IMR-90 (cell line): Measurements from ENCODE around the gene UBE2G1. TPM values are rescaled to one million over a fixed set of nuclear protein-coding genes. Genes with fewer than 3 reads are reported as not detected.
A peak's percentile ranks its signal among the peaks of the same experiment; 100 is the strongest.

ENCODE experiments used
- ATAC-seq: fragments of 200-7000 bp; cut with Tn5 transposase; 2 replicates; pipeline ENCODE4 v1.9.1; 2020; ENCODE audit warnings: low read depth, mild to moderate bottlenecking, moderate library complexity
- BruUV-seq: library from RNA; stranded (reverse); fragments of 400-500 nt; replicated peaks from 2 replicates; lab custom pipeline; 2021; lab: Mats Ljungman, UMichigan
- CTCF ChIA-PET: fragments of 300-600 bp; formaldehyde crosslinking; extraction: SDS; loops from one replicate; lab custom pipeline; 2021; ENCODE audit warnings: antibody characterized with exemption; lab: Yijun Ruan, JAX
- POLR2A ChIA-PET: fragments of 300-600 bp; sonication (Branson Sonifier 250); formaldehyde crosslinking; loops from one replicate; lab custom pipeline; 2022; ENCODE audit warnings: antibody characterized with exemption; ENCODE audit not compliant: unreplicated experiment; lab: Charles Lee
- DNase-seq: peaks from one replicate; pipeline ENCODE4 v3.0.0; 2013
- H2AFZ ChIP-seq: replicated peaks from 2 replicates; pipeline ENCODE3; 2013; ENCODE audit warnings: low read length, mild to moderate bottlenecking; ENCODE audit not compliant: poor library complexity
- H2AK5ac ChIP-seq: 2 replicates; pipeline ENCODE4 v1.6.1; 2013; ENCODE audit warnings: low read depth, low read length, inconsistent platforms
- H2AK9ac ChIP-seq: replicated peaks from 2 replicates; pipeline ENCODE3; 2013; ENCODE audit warnings: mild to moderate bottlenecking, low read depth, low read length, moderate library complexity; ENCODE audit not compliant: poor library complexity
- H2BK120ac ChIP-seq: 2 replicates; pipeline ENCODE4 v1.6.1; 2013; ENCODE audit warnings: low read depth, low read length, inconsistent platforms
- H2BK15ac ChIP-seq: 3 replicates; pipeline ENCODE4 v1.6.1; 2013; ENCODE audit warnings: low read depth, low read length, inconsistent platforms
- H2BK20ac ChIP-seq: 2 replicates; pipeline ENCODE4 v1.6.1; 2013; ENCODE audit warnings: low read depth, mild to moderate bottlenecking, inconsistent platforms, low read length, moderate library complexity
- H2BK5ac ChIP-seq: 2 replicates; pipeline ENCODE4 v1.6.1; 2013; ENCODE audit warnings: mild to moderate bottlenecking, low read depth, low read length, inconsistent platforms; ENCODE audit not compliant: poor library complexity, severe bottlenecking
- H3K14ac ChIP-seq: replicated peaks from 2 replicates; pipeline ENCODE4 v1.6.1; 2013; ENCODE audit warnings: low read depth, low read length, inconsistent platforms
- H3K18ac ChIP-seq: 2 replicates; pipeline ENCODE4 v1.6.1; 2013; ENCODE audit warnings: low read depth, low read length, control low read depth
- H3K23ac ChIP-seq: 2 replicates; pipeline ENCODE4 v1.6.1; 2013; ENCODE audit warnings: low read depth, low read length, inconsistent platforms
- H3K27ac ChIP-seq: 2 replicates; pipeline ENCODE4 v1.5.1; 2013; ENCODE audit warnings: mild to moderate bottlenecking, control low read depth, low read length; ENCODE audit not compliant: insufficient read depth
- H3K27me3 ChIP-seq: 2 replicates; pipeline ENCODE4 v1.6.1; 2013; ENCODE audit warnings: low read length; ENCODE audit not compliant: control insufficient read depth, insufficient read depth
- H3K36me3 ChIP-seq: 2 replicates; pipeline ENCODE4 v1.6.1; 2013; ENCODE audit warnings: low read length, mixed read lengths; ENCODE audit not compliant: control insufficient read depth, insufficient read depth
- H3K4ac ChIP-seq: 2 replicates; pipeline ENCODE4 v1.6.1; 2013; ENCODE audit warnings: low read depth, low read length, inconsistent platforms
- H3K4me1 ChIP-seq: 2 replicates; pipeline ENCODE4 v1.6.1; 2013; ENCODE audit warnings: low read length, mixed read lengths; ENCODE audit not compliant: control insufficient read depth, insufficient read depth
- H3K4me2 ChIP-seq: 2 replicates; pipeline ENCODE4 v1.6.1; 2013; ENCODE audit warnings: low read depth, mild to moderate bottlenecking, control low read depth, low read length, moderate library complexity
- H3K4me3 ChIP-seq: 2 replicates; pipeline ENCODE4 v1.5.1; 2013; ENCODE audit warnings: low read depth, mild to moderate bottlenecking, control low read depth, low read length, moderate library complexity; ENCODE audit not compliant: insufficient read depth
- H3K56ac ChIP-seq: 2 replicates; pipeline ENCODE4 v1.6.1; 2013; ENCODE audit warnings: low read length, inconsistent platforms; ENCODE audit not compliant: insufficient read depth; ENCODE audit errors: extremely low read depth
- H3K79me1 ChIP-seq, 2 experiments: 2 replicates each; pipeline ENCODE4 v1.6.1; 2013; ENCODE audit warnings: low read length in 2 of 2, inconsistent platforms in 1 of 2, low read depth in 1 of 2
- H3K9ac ChIP-seq: 2 replicates; pipeline ENCODE4 v1.6.1; 2013; ENCODE audit warnings: low read depth, low read length, control low read depth
- H3K9me1 ChIP-seq: 2 replicates; pipeline ENCODE4 v1.6.1; 2013; ENCODE audit warnings: low read length, inconsistent platforms; ENCODE audit not compliant: insufficient read depth
- H3K9me3 ChIP-seq: 2 replicates; pipeline ENCODE4 v1.6.1; 2013; ENCODE audit warnings: low read length; ENCODE audit not compliant: control insufficient read depth, insufficient read depth
- H4K20me1 ChIP-seq: 2 replicates; pipeline ENCODE4 v1.6.1; 2013; ENCODE audit warnings: low read length, inconsistent platforms; ENCODE audit not compliant: insufficient read depth
- H4K5ac ChIP-seq: 2 replicates; pipeline ENCODE4 v1.6.1; 2013; ENCODE audit warnings: mild to moderate bottlenecking, low read depth, low read length, control low read depth
- H4K8ac ChIP-seq, 2 experiments: 2 replicates each; pipeline ENCODE4 v1.6.1; 2013; ENCODE audit warnings: low read depth in 2 of 2, low read length in 2 of 2, control low read depth in 1 of 2, inconsistent platforms in 1 of 2
- H4K91ac ChIP-seq: 2 replicates; pipeline ENCODE4 v1.6.1; 2013; ENCODE audit warnings: low read depth, low read length, inconsistent platforms; ENCODE audit not compliant: insufficient read depth
- BHLHE40 ChIP-seq: fragments of 150-350 bp; IDR thresholded peaks from 2 replicates; pipeline ENCODE4 v1.6.1; 2016; ENCODE audit warnings: mild to moderate bottlenecking, low read depth, low read length
- CHD1 ChIP-seq: IDR thresholded peaks from 2 replicates; pipeline ENCODE4 v1.6.1; 2012; ENCODE audit warnings: low read depth, low read length, improper control_type of control experiment
- CTCF ChIP-seq: conservative IDR thresholded peaks from 2 replicates; pipeline ENCODE4 v1.5.1; 2012; ENCODE audit warnings: mild to moderate bottlenecking, low read depth, low read length, improper control_type of control experiment
- ELK1 ChIP-seq: fragments of 150-350 bp; IDR thresholded peaks from 2 replicates; pipeline ENCODE4 v1.6.1; 2016; ENCODE audit warnings: low read depth, mild to moderate bottlenecking, low read length, moderate library complexity, borderline replicate concordance
- FOS ChIP-seq: fragments of 150-350 bp; IDR thresholded peaks from 2 replicates; pipeline ENCODE4 v1.6.1; 2016; ENCODE audit warnings: low read depth, low read length
- MAFK ChIP-seq: IDR thresholded peaks from 2 replicates; pipeline ENCODE4 v1.6.1; 2012; ENCODE audit warnings: low read depth, low read length, improper control_type of control experiment
- MXI1 ChIP-seq: IDR thresholded peaks from 2 replicates; pipeline ENCODE4 v1.6.1; 2012; ENCODE audit warnings: low read depth, mild to moderate bottlenecking, low read length, moderate library complexity, borderline replicate concordance
- NFE2L2 ChIP-seq: fragments of 150-350 bp; IDR thresholded peaks from 2 replicates; pipeline ENCODE4 v1.6.1; 2016; ENCODE audit warnings: low read depth, mild to moderate bottlenecking, low read length
- POLR2A ChIP-seq: IDR thresholded peaks from 2 replicates; pipeline ENCODE4 v1.6.1; 2012; ENCODE audit warnings: mild to moderate bottlenecking, low read depth, low read length
- RAD21 ChIP-seq: IDR thresholded peaks from 2 replicates; pipeline ENCODE4 v1.6.1; 2012; ENCODE audit warnings: low read length, improper control_type of control experiment
- RFX5 ChIP-seq: IDR thresholded peaks from 2 replicates; pipeline ENCODE4 v1.8.0; 2012; ENCODE audit warnings: low read depth, mild to moderate bottlenecking, low read length, moderate library complexity
- SMC3 ChIP-seq: fragments of 150-350 bp; IDR thresholded peaks from 2 replicates; pipeline ENCODE4 v1.6.1; 2016; ENCODE audit warnings: low read depth, mild to moderate bottlenecking, antibody characterized with exemption, low read length, moderate library complexity
- WGBS, 2 experiments: methylation state at CpG; one replicate each; pipeline versions ENCODE4 v1.1.5 to v1.1.7; 2013; ENCODE audit warnings: missing lambda C conversion rate in 2 of 2; ENCODE audit not compliant: insufficient read length in 1 of 2; ENCODE audit errors: extremely low coverage in 2 of 2; 5-methylcytosine and 5-hydroxymethylcytosine counted together
- dilution Hi-C: fragments of 300-500 bp; cut with HindIII; formaldehyde crosslinking; loops from one replicate; pipeline ENCODE4 v1.14.3; 2018; ENCODE audit warnings: low sequenced_read_pairs; ENCODE audit not compliant: unreplicated experiment
- in situ Hi-C: fragments of 300-500 bp; cut with MboI; formaldehyde crosslinking; loops from 3 replicates; pipeline ENCODE4 v1.14.3; 2019; ENCODE audit warnings: low sequenced_read_pairs, inconsistent platforms, mixed read lengths
- intact Hi-C: fragments of 100-400 bp; cut with micrococcal nuclease; formaldehyde crosslinking; loops from 2 replicates; pipeline ENCODE4 v1.10.0; 2022
- polyA plus RNA-seq, 3 experiments: library from polyadenylated mRNA; depleted of rRNA; stranded (reverse); fragments of >200 nt; gene quantifications; 2 replicates each; pipeline ENCODE4 v1.2.3, GENCODE V29; 2012; ENCODE audit warnings: low replicate concordance in 1 of 3
- total RNA-seq: library from RNA; depleted of rRNA; stranded (reverse); fragments of >200 nt; gene quantifications from 2 replicates; pipeline ENCODE4 v1.2.3, GENCODE V29; 2012

UBE2G1 gene
- total and polyA plus RNA-seq, 2 of the 4 experiments (the other 2 are of a cell fraction): 26.3 to 26.6 TPM

DNA sequence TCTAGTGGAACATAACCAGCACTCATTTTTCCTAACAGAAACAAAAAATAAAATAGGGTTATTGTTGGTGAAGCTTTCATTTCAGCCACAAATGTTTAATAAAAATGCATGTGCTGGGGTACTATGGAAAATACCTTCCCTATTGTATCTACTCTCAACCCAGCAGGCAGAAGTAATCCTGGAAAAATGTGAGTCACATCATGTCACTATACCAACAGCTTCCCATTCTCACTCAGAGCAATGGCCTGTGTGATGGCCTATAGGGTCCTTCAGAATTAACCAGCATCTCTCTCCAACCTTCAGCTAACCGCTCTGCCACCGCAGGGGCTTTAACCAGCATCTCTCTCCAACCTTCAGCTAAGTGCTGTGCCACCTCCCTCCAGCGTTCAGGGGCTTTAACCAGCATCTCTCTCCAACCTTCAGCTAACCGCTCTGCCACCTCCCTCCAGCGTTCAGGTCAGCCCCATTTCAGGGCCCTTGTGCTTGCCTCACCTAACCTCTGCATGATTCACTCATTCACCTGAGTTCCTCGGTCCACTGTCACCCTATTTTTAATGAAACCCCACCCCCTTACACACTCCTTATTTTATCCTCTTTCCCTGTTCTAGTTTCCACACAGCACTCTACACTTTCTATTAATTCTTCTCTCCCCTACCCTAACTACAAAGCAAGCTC, 34.0 kb downstream of the UBE2G1 start:
- peak overlapping the region; percentile 69 for H2AK9ac ChIP-seq
- H3K9me3 ChIP-seq: no peaks in the 10 kb centered on the region
- H3K27ac ChIP-seq: no peak overlapping the region
- TF ChIP-seq RFX5 (no peak), ELK1 (no peak), SMC3 (no peak), MAFK (no peak), BHLHE40 (no peak), POLR2A (no peak), RAD21 (no peak), CHD1 (no peak), FOS (no peak), MXI1 (no peak), CTCF (no peak), NFE2L2 (no peak)
- peak; percentile 48; the same call in 1 of the 2 replicates for ATAC-seq
- POLR2A ChIA-PET: no interaction called here
- peaks cover 11% of the 10 kb centered on the region for H3K4me1 ChIP-seq
- no peak overlapping the region for H3K9ac ChIP-seq
- H3K27me3 ChIP-seq: no peaks in the 10 kb centered on the region
- H4K91ac ChIP-seq: no peak overlapping the region
- no peak overlapping the region for H3K4ac ChIP-seq
- dilution Hi-C loops: no loop called here
- no peaks in the 10 kb centered on the region for H3K36me3 ChIP-seq
- WGBS, 2 experiments: 71% methylated on average over 6 of the region's 6 CpGs; no CpG with 5 or more reads in 1 of the 2 experiments
- H3K79me1 ChIP-seq: peaks cover 14 to 57% of the 10 kb centered on the region in 2 experiments
- no peak overlapping the region for H2BK15ac ChIP-seq
- peaks cover 10% of the 10 kb centered on the region for H3K9me1 ChIP-seq
- BruUV-seq: no TSS peak
- no peak overlapping the region for H2BK20ac ChIP-seq
- H3K23ac ChIP-seq: no peak overlapping the region
- no peak overlapping the region for H3K4me2 ChIP-seq
- no peak overlapping the region for H2BK5ac ChIP-seq
- in situ Hi-C loops: no loop called here
- intact Hi-C loops: no loop called here
- H4K5ac ChIP-seq: no peak overlapping the region
- peaks cover 65% of the 10 kb centered on the region for H4K20me1 ChIP-seq
- 0 out of 4 replicates have a peak overlapping the region, but pooled peaks of 1 of the 2 experiments have one; percentile 28 for H4K8ac ChIP-seq
- no peak overlapping the region for H3K4me3 ChIP-seq
- peak overlapping the region; percentile 52; the same call in 1 of the 2 replicates for H2AK5ac ChIP-seq
- peak overlapping the region; percentile 53; the same call in 1 of the 2 replicates for H3K14ac ChIP-seq
- no peak overlapping the region; the same call in 1 of the 2 replicates for H2BK120ac ChIP-seq
- no peak overlapping the region for H3K18ac ChIP-seq
- DNase-seq: peak; percentile 33
- H3K56ac ChIP-seq: no peak overlapping the region
- H2AFZ ChIP-seq: no peak overlapping the region
- CTCF ChIA-PET: no interaction called here
